ENCODE results near the gene SMC1B. TPM values are rescaled to one million over a fixed set of nuclear protein-coding genes. Genes with fewer than 3 reads are reported as not detected.

The SMC1B gene
- total RNA-seq, 1 donor from 2014 or later = not detected

- H3K9me3 Mint-ChIP-seq = no peaks in the 10 kb centered on the region
- no peak overlapping the region for H3K27ac Mint-ChIP-seq
- TF ChIP-seq CTCF (IDR thresholded peaks at IDR 0.05; ENCODE audit: unreplicated experiment) = no peak
- no peaks in the 10 kb centered on the region for H3K27me3 Mint-ChIP-seq (ENCODE audit: low read depth)
- H3K4me3 Mint-ChIP-seq = no peak overlapping the region
- peaks cover 17% of the 10 kb centered on the region for H3K4me1 Mint-ChIP-seq
- DNase-seq (ENCODE audit: low spot score in 2 of 2, unreplicated experiment in 2 of 2) = no peak
- no peaks in the 10 kb centered on the region for H3K36me3 Mint-ChIP-seq
These were observed 107.3 kb downstream of the SMC1B start for GRCh38 chr22:45306139-45306538.

- no peak for DNase-seq (ENCODE audit: low spot score in 2 of 2, unreplicated experiment in 2 of 2)
- Mint-ChIP-seq H3K4me3 (no peak overlapping the region), H3K27ac (no peak overlapping the region), H3K4me1 (peaks cover 11% of the 10 kb centered on the region), H3K36me3 (no peaks in the 10 kb centered on the region), H3K27me3 (ENCODE audit: low read depth) (no peaks in the 10 kb centered on the region), H3K9me3 (no peaks in the 10 kb centered on the region)
- no peak for TF ChIP-seq CTCF (IDR thresholded peaks at IDR 0.05; ENCODE audit: unreplicated experiment)
These were observed 107.8 kb downstream of the SMC1B start for GRCh38 chr22:45305456-45306075.

GRCh38 chr22:45304971-45305370, 108.4 kb downstream of the SMC1B start:
- no peaks in the 10 kb centered on the region for H3K36me3 Mint-ChIP-seq
- no peak for TF ChIP-seq CTCF (IDR thresholded peaks at IDR 0.05; ENCODE audit: unreplicated experiment)
- H3K4me3 Mint-ChIP-seq = no peak overlapping the region
- no peaks in the 10 kb centered on the region for H3K9me3 Mint-ChIP-seq
- H3K27me3 Mint-ChIP-seq (ENCODE audit: low read depth) = no peaks in the 10 kb centered on the region
- H3K4me1 Mint-ChIP-seq = peaks cover 10% of the 10 kb centered on the region
- no peak for DNase-seq (ENCODE audit: low spot score in 2 of 2, unreplicated experiment in 2 of 2)
- H3K27ac Mint-ChIP-seq = no peak overlapping the region

GRCh38 chr22:45303181-45303580, 110.2 kb downstream of the SMC1B start:
- no peak for DNase-seq (ENCODE audit: low spot score in 2 of 2, unreplicated experiment in 2 of 2)
- H3K4me1 Mint-ChIP-seq = no peaks in the 10 kb centered on the region
- H3K36me3 Mint-ChIP-seq = no peaks in the 10 kb centered on the region
- H3K4me3 Mint-ChIP-seq = no peak overlapping the region
- no peaks in the 10 kb centered on the region for H3K27me3 Mint-ChIP-seq (ENCODE audit: low read depth)
- no peaks in the 10 kb centered on the region for H3K9me3 Mint-ChIP-seq
- TF ChIP-seq CTCF (IDR thresholded peaks at IDR 0.05; ENCODE audit: unreplicated experiment) = no peak
- no peak overlapping the region for H3K27ac Mint-ChIP-seq

GRCh38 chr22:45302751-45303150, 110.6 kb downstream of the SMC1B start:
- no peaks in the 10 kb centered on the region for H3K36me3 Mint-ChIP-seq
- H3K9me3 Mint-ChIP-seq = no peaks in the 10 kb centered on the region

More at GRCh38 chr22:45302751-45303150, 110.6 kb downstream of the SMC1B start:
- Mint-ChIP-seq H3K4me3 (no peak overlapping the region), H3K4me1 (no peaks in the 10 kb centered on the region), H3K27ac (no peak overlapping the region), H3K27me3 (ENCODE audit: low read depth) (no peaks in the 10 kb centered on the region)
- DNase-seq (ENCODE audit: low spot score in 2 of 2, unreplicated experiment in 2 of 2) = no peak
- TF ChIP-seq CTCF (IDR thresholded peaks at IDR 0.05; ENCODE audit: unreplicated experiment) = no peak

Measured in mesothelial cell of epicardium (in vitro differentiated cells).